Common myeloid progenitor, CD34-positive (primary cell): ENCODE data around the gene CD274.
"Not testable (repeated sequence)": the region's sequence is repeated elsewhere in the genome, so short reads cannot be mapped to it uniquely, and the experiment has no call there.

Source experiments
- CTCF ChIA-PET: fragments of 350-600 bp; sonication (Branson Sonifier 250); formaldehyde crosslinking; loops from one replicate; lab custom pipeline; 2021; ENCODE audit warnings: antibody characterized with exemption; lab: Charles Lee
- POLR2A ChIA-PET: fragments of 350-600 bp; sonication (Branson Sonifier 250); formaldehyde crosslinking; loops from one replicate; lab custom pipeline; 2021; ENCODE audit warnings: antibody characterized with exemption; lab: Charles Lee
- DNase-seq, 3 donors: peaks; one replicate each; pipeline versions ENCODE4 v3.0.0 to v3.0.0-alpha.2; 2013
- H3K27ac ChIP-seq, 2 experiments: 1 replicate in 1 of 2; 2 replicates in 1 of 2; pipeline ENCODE4 v1.7.0; 2013; ENCODE audit warnings: inconsistent platforms in 2 of 2, low read length in 2 of 2, mild to moderate bottlenecking in 2 of 2, low read depth in 1 of 2, moderate library complexity in 1 of 2; ENCODE audit not compliant: severe bottlenecking in 2 of 2, insufficient read depth in 1 of 2, poor library complexity in 1 of 2
- H3K27me3 ChIP-seq, 5 experiments: replicated peaks in 2 of 5; 1 replicate in 3 of 5; 2 replicates in 2 of 5; pipeline versions ENCODE4 v1.6.1 to v1.7.0; 2013; ENCODE audit warnings: low read length in 4 of 5, mild to moderate bottlenecking in 2 of 5, moderate library complexity in 2 of 5, inconsistent platforms in 1 of 5; ENCODE audit not compliant: insufficient read depth in 5 of 5, control insufficient read depth in 4 of 5
- H3K36me3 ChIP-seq, 4 experiments: 1 replicate in 2 of 4; 2 replicates in 2 of 4; pipeline versions ENCODE4 v1.6.1 to v1.7.0; 2013; ENCODE audit warnings: low read length in 3 of 4, control low read depth in 1 of 4, mild to moderate bottlenecking in 1 of 4; ENCODE audit not compliant: control insufficient read depth in 4 of 4, insufficient read depth in 4 of 4
- H3K4me1 ChIP-seq, 4 experiments: 1 replicate in 3 of 4; 2 replicates in 1 of 4; pipeline versions ENCODE4 v1.6.1 to v1.7.1; 2013; ENCODE audit warnings: low read length in 3 of 4, mild to moderate bottlenecking in 3 of 4, control low read depth in 1 of 4, inconsistent platforms in 1 of 4, moderate library complexity in 1 of 4; ENCODE audit not compliant: control insufficient read depth in 4 of 4, insufficient read depth in 4 of 4; ENCODE audit errors: control extremely low read depth in 1 of 4
- H3K4me3 ChIP-seq, 7 experiments: 1 replicate in 4 of 7; 2 replicates in 3 of 7; pipeline versions ENCODE4 v1.5.1 to v1.7.0; 2013; ENCODE audit warnings: mild to moderate bottlenecking in 7 of 7, low read length in 6 of 7, moderate library complexity in 6 of 7, inconsistent platforms in 2 of 7, low read depth in 2 of 7, control low read depth in 1 of 7; ENCODE audit not compliant: insufficient read depth in 4 of 7, control insufficient read depth in 1 of 7; ENCODE audit errors: extremely low read depth in 1 of 7
- H3K9me3 ChIP-seq, 5 experiments: 1 replicate in 4 of 5; 2 replicates in 1 of 5; pipeline versions ENCODE4 v1.6.1 to v1.7.1; 2013; ENCODE audit warnings: low read length in 4 of 5, mild to moderate bottlenecking in 2 of 5, inconsistent platforms in 1 of 5, low read depth in 1 of 5, moderate library complexity in 1 of 5; ENCODE audit not compliant: control insufficient read depth in 4 of 5, insufficient read depth in 2 of 5; ENCODE audit errors: control extremely low read depth in 1 of 5
- whole genome bisulfite sequencing: methylation state at CpG from one replicate; pipeline ENCODE4 v1.1.5; 2013; ENCODE audit not compliant: insufficient coverage; 5-methylcytosine and 5-hydroxymethylcytosine counted together

The CD274 gene

DNA sequence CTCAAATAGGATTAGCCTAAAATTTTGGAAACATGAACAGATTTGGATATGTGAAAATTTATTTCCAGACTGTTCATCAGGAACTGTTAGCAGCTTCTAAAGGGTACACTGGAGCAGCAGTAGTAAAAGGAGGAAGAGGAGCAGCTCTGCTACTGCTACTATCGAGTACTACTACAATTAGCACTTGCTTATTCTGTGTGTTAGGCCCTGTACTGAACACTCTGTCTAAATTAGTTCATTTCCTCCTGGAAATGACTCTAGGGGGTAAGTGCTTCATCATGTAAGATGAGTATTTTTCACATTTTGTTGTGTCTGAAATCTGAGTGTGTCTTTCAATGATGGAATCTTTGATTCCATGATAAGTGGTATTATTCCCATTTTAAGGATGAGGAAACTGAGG lies 9.8 kb downstream of the CD274 start:
- no peak overlapping the region for H3K4me3 ChIP-seq
- DNase-seq, result no peak
- no peak overlapping the region for H3K27ac ChIP-seq
- POLR2A ChIA-PET, result interaction anchor here (1.0 kb wide), 1 partner anchor 122 kb away, joined by 3 read pairs; no protein-coding TSS in a partner anchor
- H3K36me3 ChIP-seq, result peaks cover 0 to 9% (median 4%) of the 10 kb centered on the region in 4 experiments
- CTCF ChIA-PET, result no interaction called here
- peaks cover 0 to 9% (median 3%) of the 10 kb centered on the region in 4 experiments for H3K4me1 ChIP-seq
- WGBS, result no CpG with 5 or more reads among the region's 1 CpG
- H3K9me3 ChIP-seq, result no peaks in the 10 kb centered on the region
- H3K27me3 ChIP-seq, result no peaks in the 10 kb centered on the region

DNA sequence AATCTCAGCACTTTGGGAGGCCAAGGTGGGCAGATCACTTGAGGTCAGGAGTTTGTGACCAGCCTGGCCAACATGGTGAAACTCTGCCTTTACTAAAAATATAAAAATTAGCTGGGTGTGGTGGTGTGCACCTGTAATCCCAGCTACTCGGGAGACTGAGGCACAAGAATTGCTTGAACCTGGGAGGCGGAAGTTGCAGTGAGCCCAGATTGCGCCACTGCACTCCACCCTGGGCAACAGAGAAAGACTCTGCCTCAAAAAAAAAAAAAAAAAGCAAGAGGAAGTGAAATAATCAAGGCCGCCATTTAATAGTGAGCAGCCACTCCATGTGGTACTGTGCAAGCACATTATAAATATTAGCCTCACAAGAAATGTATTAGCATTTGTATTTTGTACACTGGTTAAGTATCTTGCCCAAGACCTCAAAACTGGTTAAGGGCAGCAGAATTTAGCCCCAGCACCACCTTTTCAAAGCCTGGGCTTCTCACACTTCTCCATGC lies 14.5 kb downstream of the CD274 start:
- H3K27ac ChIP-seq, H3K27me3 ChIP-seq, H3K9me3 ChIP-seq, H3K4me1 ChIP-seq, H3K4me3 ChIP-seq, POLR2A ChIA-PET, H3K36me3 ChIP-seq, DNase-seq: not testable (repeated sequence)
- CTCF ChIA-PET, result interaction anchor here (0.7 kb wide), 1 partner anchor 18 kb away, joined by 3 read pairs; no protein-coding TSS in a partner anchor
- WGBS, result 93% methylated on average over 3 of the region's 4 CpGs

DNA sequence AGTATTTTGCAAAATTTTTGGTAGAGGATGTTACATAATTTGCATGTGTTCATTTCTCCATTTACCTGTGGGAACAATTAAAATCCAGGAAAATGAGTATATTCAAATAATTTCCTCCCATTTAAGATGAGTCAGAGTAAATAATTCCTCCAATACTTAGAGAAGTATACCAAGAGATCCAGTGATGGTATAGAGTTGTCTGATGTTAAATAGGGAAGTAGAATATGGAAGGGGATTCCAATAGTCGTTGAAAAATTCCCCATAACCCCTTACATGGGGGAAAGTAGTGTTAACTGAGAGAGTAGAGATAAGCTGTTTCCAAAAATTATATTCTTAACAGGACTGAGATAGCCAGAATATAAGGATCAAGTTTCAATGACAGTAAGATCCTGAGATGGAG lies 15.7 kb downstream of the CD274 start:
- Histone ChIP-seq H3K4me1 (no peaks in the 10 kb centered on the region), H3K27me3 (no peaks in the 10 kb centered on the region), H3K27ac (no peak overlapping the region), H3K4me3 (no peak overlapping the region), H3K36me3 (peaks cover 0 to 9% (median 3%) of the 10 kb centered on the region in 4 experiments), H3K9me3 (no peaks in the 10 kb centered on the region)
- ChIA-PET CTCF (interaction anchor here (1.4 kb wide), 1 partner anchor 15 kb away, joined by 5 read pairs; the partner anchor contains the start of gene CD274), POLR2A (no interaction called here)
- no CpG with 5 or more reads among the region's 1 CpG for WGBS
- DNase-seq, result no peak

DNA sequence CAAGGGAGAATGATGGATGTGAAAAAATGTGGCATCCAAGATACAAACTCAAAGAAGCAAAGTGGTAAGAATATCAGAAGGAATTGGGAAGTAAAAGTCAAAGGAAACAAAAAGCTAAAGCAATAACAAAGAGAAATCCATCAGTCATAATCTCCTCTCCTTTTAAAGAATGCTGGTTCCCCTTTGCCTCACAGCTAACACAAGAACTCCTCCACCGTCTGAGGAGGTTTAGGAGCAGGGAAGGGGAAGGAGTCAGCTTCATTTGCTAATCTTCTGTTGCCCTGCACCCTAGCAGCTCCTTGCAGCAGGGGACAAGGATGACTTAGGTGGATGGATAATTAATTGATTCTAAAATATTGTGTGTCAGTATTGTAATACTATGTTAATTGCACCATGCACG lies 16.4 kb downstream of the CD274 start:
- no peaks in the 10 kb centered on the region for H3K27me3 ChIP-seq
- no peak overlapping the region for H3K4me3 ChIP-seq
- ChIA-PET CTCF (interaction anchor here (0.8 to 1.4 kb wide), 2 partner anchors 10 to 16 kb away, joined by 3 to 5 read pairs; partner anchors contain the start of gene CD274), POLR2A (no interaction called here)
- WGBS, result no CpG with 5 or more reads among the region's 2 CpGs
- H3K4me1 ChIP-seq, result no peaks in the 10 kb centered on the region
- H3K9me3 ChIP-seq, result no peaks in the 10 kb centered on the region
- H3K36me3 ChIP-seq, result peaks cover 0 to 9% (median 3%) of the 10 kb centered on the region in 4 experiments
- H3K27ac ChIP-seq, result no peak overlapping the region
- DNase-seq, result no peak

DNA sequence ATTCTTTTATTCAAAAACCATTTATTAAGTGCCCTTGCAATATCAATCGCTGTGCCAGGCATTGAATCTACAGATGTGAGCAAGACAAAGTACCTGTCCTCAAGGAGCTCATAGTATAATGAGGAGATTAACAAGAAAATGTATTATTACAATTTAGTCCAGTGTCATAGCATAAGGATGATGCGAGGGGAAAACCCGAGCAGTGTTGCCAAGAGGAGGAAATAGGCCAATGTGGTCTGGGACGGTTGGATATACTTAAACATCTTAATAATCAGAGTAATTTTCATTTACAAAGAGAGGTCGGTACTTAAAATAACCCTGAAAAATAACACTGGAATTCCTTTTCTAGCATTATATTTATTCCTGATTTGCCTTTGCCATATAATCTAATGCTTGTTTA lies 18.5 kb downstream of the CD274 start:
- ChIA-PET POLR2A (no interaction called here), CTCF (no interaction called here)
- WGBS, result no CpG with 5 or more reads among the region's 5 CpGs
- Histone ChIP-seq H3K9me3 (no peaks in the 10 kb centered on the region), H3K4me1 (no peaks in the 10 kb centered on the region), H3K4me3 (no peak overlapping the region), H3K36me3 (peaks cover 0 to 5% (median 0%) of the 10 kb centered on the region in 4 experiments), H3K27ac (no peak overlapping the region), H3K27me3 (no peaks in the 10 kb centered on the region)
- no peak for DNase-seq

DNA sequence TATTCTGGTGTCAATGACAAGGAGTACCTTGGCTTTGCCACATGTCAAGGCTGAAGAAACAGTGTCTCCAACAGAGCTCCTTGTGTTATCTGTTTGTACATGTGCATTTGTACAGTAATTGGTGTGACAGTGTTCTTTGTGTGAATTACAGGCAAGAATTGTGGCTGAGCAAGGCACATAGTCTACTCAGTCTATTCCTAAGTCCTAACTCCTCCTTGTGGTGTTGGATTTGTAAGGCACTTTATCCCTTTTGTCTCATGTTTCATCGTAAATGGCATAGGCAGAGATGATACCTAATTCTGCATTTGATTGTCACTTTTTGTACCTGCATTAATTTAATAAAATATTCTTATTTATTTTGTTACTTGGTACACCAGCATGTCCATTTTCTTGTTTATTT lies 19.8 kb downstream of the CD274 start:
- no peaks in the 10 kb centered on the region for H3K4me1 ChIP-seq
- H3K9me3 ChIP-seq, result no peaks in the 10 kb centered on the region
- H3K4me3 ChIP-seq, result no peak overlapping the region
- POLR2A ChIA-PET, result no interaction called here
- no peak overlapping the region for H3K27ac ChIP-seq
- no peaks in the 10 kb centered on the region for H3K27me3 ChIP-seq
- no peaks in the 10 kb centered on the region for H3K36me3 ChIP-seq
- no peak for DNase-seq
- WGBS, result no CpG with 5 or more reads among the region's 1 CpG
- CTCF ChIA-PET, result no interaction called here

DNA sequence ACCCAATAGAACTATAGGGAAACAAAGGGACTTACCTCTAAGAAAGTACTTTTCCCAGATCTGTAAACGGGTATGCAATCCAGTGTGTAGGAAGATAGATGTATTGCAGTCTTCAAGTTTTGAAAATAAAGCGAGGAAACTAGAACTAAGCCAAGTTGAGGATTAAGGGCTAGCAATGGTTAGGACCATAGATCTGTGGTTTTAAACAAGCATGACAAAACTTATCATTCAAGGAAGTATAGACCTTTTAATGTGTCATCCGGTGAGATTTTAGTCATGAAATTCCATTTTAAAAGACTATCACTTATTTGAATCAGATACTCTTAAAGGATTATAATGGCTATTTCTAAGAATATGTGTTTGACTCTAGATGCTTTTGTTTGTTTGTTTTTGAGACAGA lies 20.5 kb downstream of the CD274 start:
- no peak for DNase-seq
- CTCF ChIA-PET, result no interaction called here
- Histone ChIP-seq H3K4me1 (no peaks in the 10 kb centered on the region), H3K27ac (no peak overlapping the region), H3K27me3 (no peaks in the 10 kb centered on the region), H3K36me3 (no peaks in the 10 kb centered on the region), H3K9me3 (no peaks in the 10 kb centered on the region), H3K4me3 (no peak overlapping the region)
- POLR2A ChIA-PET, result no interaction called here
- 100% methylated on average over 2 of the region's 3 CpGs for WGBS
